ENCODE measurements around the gene SRRM3.
"Not testable (repeated sequence)": the region's sequence is repeated elsewhere in the genome, so short reads cannot be mapped to it uniquely, and the experiment has no call there.

Gene SRRM3

GRCh38 chr7:76315364-76315763, 113.7 kb downstream of the SRRM3 start:
- DNase-seq (ENCODE audit: low read depth) = no peak

GRCh38 chr7:76316984-76317781, 115.5 kb downstream of the SRRM3 start:
- DNase-seq (ENCODE audit: low read depth) = no peak

- peak; percentile 92 for DNase-seq (ENCODE audit: low read depth)
Measured at GRCh38 chr7:76317782-76318487, 116.2 kb downstream of the SRRM3 start.

- peak; percentile 41 for DNase-seq (ENCODE audit: low read depth)
Measured at GRCh38 chr7:76318488-76319353, 117.0 kb downstream of the SRRM3 start.

- no peak for DNase-seq (ENCODE audit: low read depth)
Measured at GRCh38 chr7:76325092-76325491, 123.4 kb downstream of the SRRM3 start.

GRCh38 chr7:76325811-76326210, 124.1 kb downstream of the SRRM3 start:
- no peak for DNase-seq (ENCODE audit: low read depth)

- no peak for DNase-seq (ENCODE audit: low read depth)
Measured at GRCh38 chr7:76326646-76327233, 125.0 kb downstream of the SRRM3 start.

GRCh38 chr7:76327610-76328009, 125.9 kb downstream of the SRRM3 start:
- no peak for DNase-seq (ENCODE audit: low read depth)

GRCh38 chr7:76328389-76328788, 126.7 kb downstream of the SRRM3 start:
- DNase-seq (ENCODE audit: low read depth) = no peak

- no peak for DNase-seq (ENCODE audit: low read depth)
Measured at GRCh38 chr7:76329479-76329878, 127.8 kb downstream of the SRRM3 start.

- DNase-seq (ENCODE audit: low read depth) = no peak
Measured at GRCh38 chr7:76330261-76330660, 128.6 kb downstream of the SRRM3 start.

- DNase-seq (ENCODE audit: low read depth) = no peak
Measured at GRCh38 chr7:76330673-76331072, 129.0 kb downstream of the SRRM3 start.

- no peak for DNase-seq (ENCODE audit: low read depth)
Measured at GRCh38 chr7:76332078-76332477, 130.4 kb downstream of the SRRM3 start.

GRCh38 chr7:76333511-76334101, 131.9 kb downstream of the SRRM3 start:
- no peak for DNase-seq (ENCODE audit: low read depth)

GRCh38 chr7:76334320-76334967, 132.7 kb downstream of the SRRM3 start:
- no peak for DNase-seq (ENCODE audit: low read depth)

- not testable (repeated sequence) for DNase-seq (ENCODE audit: low read depth)
Measured at GRCh38 chr7:76335417-76335816, 133.7 kb downstream of the SRRM3 start.

GRCh38 chr7:76336094-76336493, 134.4 kb downstream of the SRRM3 start:
- no peak for DNase-seq (ENCODE audit: low read depth)
